Left cardiac atrium (tissue), 4 donors: ENCODE data around the gene A1BG. TPM values are rescaled to one million over a fixed set of nuclear protein-coding genes. Genes with fewer than 3 reads are reported as not detected.

Source experiments
- ATAC-seq, 2 donors: fragments of 200-7000 bp; cut with Tn5 transposase; one replicate each; pipeline ENCODE4 v1.9.1; 2020; ENCODE audit warnings: mild to moderate bottlenecking in 2 of 2, moderate library complexity in 2 of 2
- DNase-seq: peaks from one replicate; pipeline ENCODE4 v3.0.0-alpha.2; 2020
- intact Hi-C, 2 donors: fragments of 100-400 bp; cut with DNase I; formaldehyde crosslinking; loops; one replicate each; pipeline versions ENCODE4 v1.14.1 to v1.15.1; 2022 to 2023
- total RNA-seq, 2 donors: library from RNA; stranded (reverse); fragmentation: NEBNext Ultra II Directional; extraction: Animal tissue kit (Norgen Biotek cat#: 25700); gene quantifications; one replicate each; pipeline ENCODE4 v1.2.1, GENCODE V29; 2021
- donor health status: DM: no; HTN: yes; CAD: no.
- donor health status: DM: no; HTN: yes; CAD: no; lungs with severe emphysema.
- donor health status: DM: yes; HTN: yes; CAD: no.
- donor health status: Dilated cardiomyopathy.

Gene A1BG
- total RNA-seq, 2 donors from 2014 or later: 18.3 to 18.9 TPM

GRCh38 chr19:58366585-58367430, 13.5 kb upstream of the A1BG start:
- intact Hi-C loops: no loop called here
- DNase-seq: no peak
- ATAC-seq: no peak

DNA sequence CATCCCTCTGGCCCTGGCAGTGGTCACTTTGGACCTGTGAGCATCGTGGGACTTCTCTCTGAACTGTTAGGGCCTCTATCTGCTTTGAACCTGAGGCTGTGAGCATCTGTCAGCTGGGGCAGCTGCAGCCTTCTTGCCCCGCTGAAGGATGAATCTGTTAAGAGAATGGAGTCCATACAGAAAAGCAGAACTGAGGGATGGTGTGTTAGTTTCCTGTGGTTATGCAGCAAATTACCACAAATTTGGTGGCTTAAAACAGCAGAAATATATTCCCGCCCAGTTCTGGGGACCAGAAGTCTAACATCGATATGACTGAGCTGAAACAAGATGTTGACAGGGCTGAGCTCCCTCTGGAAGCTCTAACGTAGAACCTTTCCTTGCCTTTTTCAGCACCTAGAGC, 10.9 kb upstream of the A1BG start:
- no peak for DNase-seq
- ATAC-seq: no peak
- intact Hi-C loops: no loop called here

GRCh38 chr19:58362272-58362994, 9.1 kb upstream of the A1BG start, which contains the start of gene ZNF497:
TSS of gene ZNF497 (minus strand) at chr19:58362751. CDS start at chr19:58357635, 5,116 bp downstream.
- intact Hi-C loops: loop anchor here in 1 of 2 donors (1.0 kb wide), 1 partner anchor 35 kb away; no protein-coding TSS in a partner anchor
- peak; percentile 96 to 97 for ATAC-seq
- DNase-seq: peak; percentile 99

GRCh38 chr19:58361900-58362271, 8.6 kb upstream of the A1BG start:
- ATAC-seq (peak; percentile 9 to 34), DNase-seq (peak; percentile 76)
- intact Hi-C loops: loop anchor here in 1 of 2 donors (1.0 kb wide), 1 partner anchor 35 kb away; no protein-coding TSS in a partner anchor

DNA sequence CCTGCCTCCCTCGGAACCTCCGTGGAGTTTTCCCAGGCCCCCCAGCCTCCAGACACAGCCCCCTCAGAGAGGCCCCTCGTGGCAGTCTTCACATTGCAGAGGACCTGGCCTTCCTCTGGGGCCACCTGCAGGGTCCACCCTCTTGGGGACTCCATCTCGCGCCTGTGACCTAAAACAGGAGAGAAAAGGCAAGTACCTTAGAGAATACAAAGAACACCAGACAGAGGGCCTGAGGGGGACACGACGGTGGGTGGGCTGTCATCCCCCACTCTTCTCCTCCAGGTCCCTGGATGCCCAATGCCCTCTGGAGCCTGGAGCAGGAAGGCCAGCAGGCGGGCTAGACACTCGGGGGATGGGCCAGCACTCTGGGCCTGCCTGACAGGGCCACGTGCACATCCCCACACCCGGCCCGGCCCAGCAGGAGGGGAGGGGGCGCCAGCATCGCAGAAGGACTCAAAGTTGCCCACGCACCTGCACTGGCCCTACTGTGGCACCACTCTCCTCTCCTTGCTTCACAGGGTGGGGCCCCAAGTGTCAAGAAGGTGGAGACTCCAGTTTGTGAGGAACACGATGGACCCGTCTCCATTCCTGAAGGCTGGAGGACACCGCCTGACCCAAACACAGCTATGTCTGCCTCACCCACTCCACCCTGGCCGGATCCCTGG, 4.3 kb upstream of the A1BG start:
- intact Hi-C loops: no loop called here
- no peak for ATAC-seq
- no peak for DNase-seq

DNA sequence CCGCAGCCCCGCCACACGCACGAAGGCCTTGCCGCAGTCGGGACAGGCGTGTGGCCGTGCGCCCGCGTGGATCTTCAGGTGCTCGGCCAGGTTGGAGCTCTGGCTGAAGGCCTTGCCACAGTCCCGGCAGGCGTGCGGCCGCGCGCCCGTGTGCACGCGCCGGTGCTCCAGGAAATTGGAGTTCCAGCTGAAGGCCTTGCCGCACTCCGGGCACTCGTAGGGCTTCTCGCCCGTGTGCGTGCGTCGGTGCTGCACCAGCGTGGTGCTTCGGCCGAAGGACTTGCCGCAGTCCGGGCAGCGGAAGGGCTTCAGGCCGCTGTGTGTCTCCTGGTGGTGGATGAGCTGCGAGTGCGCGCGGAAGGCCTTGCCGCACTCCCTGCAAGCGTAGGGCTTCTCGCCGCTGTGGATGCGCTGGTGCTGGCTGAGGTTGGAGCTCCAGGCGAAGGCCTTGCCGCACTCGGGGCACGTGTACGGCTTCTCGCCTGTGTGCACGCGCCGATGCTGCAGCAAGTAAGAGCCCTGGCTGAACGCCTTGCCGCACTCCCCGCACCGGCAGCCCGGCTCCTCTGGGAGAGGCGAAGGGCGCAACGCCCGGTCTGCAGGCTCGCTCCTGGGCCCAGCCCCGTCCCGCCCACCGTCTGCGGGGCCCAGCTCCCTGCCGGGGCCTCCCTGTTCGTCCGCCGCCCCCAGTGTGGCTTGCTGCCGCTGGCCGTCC, 3.6 kb upstream of the A1BG start:
- intact Hi-C loops: no loop called here
- no peak for DNase-seq
- peak; percentile 7 to 10 for ATAC-seq

DNA sequence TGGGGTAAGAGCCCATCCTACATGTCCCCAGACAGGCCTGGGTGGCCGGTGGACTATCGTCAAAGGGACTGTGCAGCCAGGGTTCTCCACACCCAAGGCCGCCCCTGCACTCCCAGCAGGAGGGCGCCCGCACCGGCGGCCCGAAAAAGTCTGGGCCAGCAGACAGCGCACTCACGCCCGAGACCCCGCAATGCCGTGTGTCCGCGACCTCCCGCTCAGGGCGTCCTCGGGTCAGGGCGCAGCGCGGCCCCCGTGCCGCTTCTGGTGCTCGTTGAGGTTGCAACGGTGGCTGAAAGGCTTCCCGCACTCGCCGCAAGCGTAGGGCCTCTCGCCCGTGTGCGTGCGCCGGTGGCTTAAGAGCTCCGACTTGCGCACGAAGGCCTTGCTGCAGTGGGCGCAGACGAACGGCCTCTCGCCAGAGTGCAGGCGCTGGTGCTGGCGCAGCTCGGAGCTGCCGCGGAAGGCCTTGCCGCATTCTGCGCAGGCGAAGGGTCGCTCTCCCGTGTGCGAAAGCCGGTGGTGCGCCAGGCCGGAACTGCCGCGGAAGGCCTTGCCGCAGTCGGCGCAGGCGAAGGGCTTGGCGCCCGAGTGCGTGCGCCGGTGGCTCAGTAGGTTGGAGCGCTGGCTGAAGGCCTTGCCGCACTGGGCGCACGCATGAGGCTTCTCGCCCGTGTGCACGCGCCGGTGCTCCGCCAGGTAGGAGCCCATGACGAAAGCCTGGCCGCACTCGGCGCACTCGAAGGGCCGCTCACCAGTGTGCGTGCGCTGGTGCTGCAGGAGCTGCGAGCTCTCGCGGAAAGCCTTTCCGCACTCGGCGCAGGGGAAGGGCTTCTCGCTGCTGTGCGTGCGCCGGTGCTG, 2.8 kb upstream of the A1BG start:
- DNase-seq (no peak), ATAC-seq (peak; percentile 31 to 52)
- intact Hi-C loops: no loop called here

DNA sequence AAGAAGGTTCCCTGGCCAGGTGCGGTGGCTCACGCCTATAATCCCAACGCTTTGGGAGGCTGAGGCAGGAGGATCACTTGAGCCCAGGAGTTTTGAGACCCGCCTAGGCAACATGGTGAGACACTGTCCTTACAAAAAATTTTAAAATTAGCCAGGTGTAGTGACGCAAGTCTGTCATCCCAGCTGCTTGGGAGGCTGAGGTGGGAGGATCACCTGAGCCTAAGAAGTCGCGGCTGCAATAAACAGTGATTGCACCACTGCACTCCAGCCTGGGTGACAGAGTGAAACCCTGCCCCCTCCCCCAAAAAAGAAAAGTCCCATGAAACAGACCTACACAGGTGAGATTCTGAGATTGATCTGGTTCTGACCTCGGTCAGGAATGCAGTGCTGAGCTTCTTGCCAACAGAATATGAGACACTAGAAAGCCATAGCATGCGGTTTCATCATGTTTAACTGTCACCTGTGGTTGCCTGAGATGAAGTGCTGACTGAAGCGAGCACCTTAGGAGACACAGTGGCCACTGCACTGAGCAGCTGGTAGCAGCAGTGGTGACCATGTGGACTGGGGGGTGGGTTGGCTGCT, 2.0 kb upstream of the A1BG start:
- ATAC-seq: no peak
- no peak for DNase-seq
- intact Hi-C loops: no loop called here

DNA sequence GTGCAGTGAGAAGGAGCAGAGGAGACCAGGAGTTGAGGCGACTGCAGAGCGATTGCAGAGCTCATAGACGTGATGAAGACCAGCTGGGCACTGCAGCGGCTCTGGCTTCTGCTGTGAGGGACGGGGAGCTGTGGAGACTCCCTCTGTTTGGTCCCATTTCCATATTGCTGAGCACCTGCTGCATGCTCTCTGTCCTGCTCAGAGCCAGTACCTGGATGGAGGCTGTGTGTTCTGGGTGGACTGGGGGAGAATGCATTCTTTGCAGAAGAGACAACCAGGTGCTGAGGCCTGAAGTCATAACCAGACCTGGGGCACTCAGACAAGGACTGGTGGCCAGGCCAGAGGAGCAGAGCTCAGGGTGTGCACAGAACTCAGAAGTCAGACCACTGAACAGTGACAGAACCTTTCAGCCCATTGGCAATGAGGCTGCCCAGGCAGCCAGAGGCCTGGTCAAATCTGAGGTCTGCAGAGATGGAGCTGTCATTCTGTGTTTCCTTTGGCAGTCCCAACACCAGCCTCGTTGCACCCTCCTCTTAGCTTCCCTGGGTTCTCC, 1.3 kb upstream of the A1BG start:
- DNase-seq (no peak), ATAC-seq (no peak)
- intact Hi-C loops: no loop called here

DNA sequence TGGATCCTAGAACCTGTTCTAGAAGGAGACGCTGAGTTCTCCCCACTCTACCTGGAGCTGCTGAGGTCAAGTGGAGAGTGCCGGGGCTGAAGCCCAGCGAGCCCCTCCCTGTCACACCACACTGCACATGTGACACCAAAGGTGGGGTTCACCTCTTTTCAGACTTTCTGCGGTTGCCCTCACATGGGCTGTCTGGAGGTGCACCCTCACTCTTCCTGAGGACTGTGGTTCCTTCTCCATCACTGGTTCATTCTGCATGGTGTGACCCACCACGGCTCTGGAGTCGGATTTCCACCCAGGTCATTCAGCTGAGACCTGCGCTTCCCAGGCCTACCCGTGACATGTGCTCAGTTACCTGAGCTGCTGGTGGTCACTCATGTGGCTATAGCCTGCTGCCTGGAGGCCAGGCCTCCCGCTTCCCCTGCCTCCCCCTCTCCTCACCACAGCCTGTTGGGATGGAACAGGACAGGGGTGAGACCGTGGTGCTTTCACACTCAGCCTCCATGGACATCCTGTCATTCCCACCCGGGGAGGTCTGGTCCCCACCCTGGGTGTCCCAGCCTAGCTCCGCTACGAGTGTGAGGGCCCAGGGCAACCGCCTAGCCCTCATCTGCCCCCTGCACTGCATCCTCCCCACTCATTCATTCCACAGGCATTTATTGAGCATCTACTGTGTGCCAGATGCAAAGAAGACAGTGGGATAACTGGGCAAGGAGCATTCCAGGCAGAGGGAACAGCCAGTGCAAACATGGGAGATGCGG, 605 bp upstream of the A1BG start:
- ATAC-seq: no peak
- intact Hi-C loops: no loop called here
- no peak for DNase-seq

DNA sequence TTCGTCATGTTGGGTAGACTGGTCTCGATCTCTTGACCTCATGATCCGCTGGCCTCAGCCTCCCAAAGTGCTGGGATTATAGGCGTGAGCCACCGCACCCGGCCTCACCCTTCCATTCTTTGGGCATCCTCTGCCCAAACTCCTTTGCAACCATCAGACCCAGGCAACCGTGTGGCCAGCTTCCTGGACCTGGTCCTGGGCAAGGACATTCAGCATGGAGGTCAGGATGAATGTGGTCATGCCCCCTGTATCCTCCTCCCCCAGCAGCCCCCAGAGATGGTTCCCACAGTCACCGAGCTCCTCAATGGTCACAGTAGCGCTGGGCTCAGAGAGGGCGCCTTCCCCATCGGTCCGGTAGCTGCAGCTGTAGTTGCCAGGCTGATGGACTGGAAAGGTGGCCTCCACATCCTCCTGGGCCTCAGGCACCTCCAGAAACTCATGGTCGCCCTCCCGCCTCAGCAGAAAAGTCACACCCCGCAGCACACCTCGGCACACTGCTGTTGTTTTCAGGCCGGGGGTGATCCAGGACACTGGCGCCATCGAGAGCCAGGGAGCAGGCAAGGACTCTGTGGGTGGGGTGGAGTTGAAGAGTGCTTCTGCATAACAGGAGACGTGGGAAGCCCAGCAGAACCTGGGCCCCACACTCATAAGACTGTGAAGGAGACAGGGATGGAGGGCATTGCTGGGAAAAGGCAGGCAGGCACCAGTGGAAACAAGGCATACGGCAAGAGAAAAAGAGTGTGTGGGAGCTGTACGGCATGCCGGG, 1.1 kb downstream of the A1BG start:
- DNase-seq: no peak
- intact Hi-C loops: no loop called here
- ATAC-seq: no peak

GRCh38 chr19:58351558-58351878, 1.8 kb downstream of the A1BG start:
- no peak for ATAC-seq
- DNase-seq: no peak
- intact Hi-C loops: no loop called here

DNA sequence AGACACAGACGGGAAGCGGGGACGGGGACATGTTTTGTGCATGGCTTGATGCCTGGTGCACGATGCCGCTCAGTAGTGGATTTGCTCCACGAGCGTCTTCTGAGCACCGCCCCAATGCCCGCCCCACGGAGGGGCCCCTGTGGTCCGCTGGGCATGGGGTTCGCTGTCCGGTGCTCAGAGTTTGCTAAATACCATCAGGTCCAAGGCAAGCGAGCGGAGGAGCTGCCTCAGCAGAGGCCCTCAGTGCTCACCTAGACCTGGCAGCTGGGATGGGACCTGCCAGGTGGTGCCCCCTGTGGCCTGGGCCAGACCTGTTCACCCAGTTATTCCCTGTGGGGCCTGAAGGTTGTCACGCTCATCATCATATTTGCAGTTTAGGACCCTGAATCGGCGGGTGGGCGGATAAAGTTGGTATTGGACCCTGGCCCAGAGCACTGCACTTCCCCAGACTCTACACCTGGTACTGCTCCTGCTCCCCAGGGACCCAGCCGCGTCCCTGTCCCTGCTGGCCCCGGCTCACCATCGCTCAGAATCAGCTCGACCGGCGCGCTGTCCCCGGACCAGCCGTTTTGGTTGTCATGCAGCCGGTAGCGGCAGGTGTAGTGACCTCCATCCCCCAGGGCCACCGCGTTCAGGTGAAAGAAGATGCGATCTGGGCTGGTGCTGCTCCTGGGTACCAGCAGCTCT, 2.3 kb downstream of the A1BG start:
- intact Hi-C loops: no loop called here
- DNase-seq (no peak), ATAC-seq (no peak)

DNA sequence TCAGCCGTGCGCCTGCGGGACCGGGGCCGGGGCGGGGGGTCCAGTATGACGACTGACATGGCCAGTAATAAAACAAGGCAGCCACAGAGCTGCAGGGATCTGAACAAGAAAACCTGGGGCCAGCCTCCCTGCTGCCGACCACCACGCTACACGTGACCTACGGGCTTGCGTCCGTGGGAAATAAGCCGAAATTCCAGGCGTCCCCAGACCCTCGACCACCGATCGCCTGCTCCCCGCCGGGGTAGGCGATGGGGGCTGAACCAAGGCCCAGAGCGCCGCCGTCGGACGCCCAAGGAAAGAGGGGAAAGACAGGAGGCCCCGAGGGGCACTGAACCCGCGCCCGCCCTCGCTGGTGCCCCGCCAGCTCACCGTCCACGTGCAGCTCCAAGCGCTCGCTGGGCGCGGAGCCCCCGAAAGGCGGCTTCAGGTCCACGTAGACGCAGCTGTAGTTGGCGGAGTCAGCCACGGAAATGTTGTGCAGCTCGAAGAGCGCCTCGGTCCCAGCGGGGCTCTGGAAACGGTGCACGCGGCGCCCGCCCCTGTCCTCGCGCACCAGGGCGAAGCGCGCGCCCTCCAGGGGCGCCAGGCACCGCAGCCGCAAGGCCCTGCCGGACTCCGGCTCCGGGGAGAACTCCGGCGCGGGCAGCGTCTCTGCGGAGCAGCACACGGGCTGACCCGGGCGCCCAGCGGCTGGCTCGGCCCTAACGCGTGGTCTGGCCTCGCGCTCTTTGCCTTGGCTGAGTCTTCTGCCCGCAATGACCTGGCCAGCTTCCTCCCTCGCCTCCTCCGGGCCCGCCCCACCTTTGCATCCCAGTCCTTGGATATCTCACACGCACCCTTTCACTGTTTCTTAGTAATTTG, 3.1 kb downstream of the A1BG start:
- ATAC-seq (no peak), DNase-seq (no peak)
- intact Hi-C loops: no loop called here

- intact Hi-C loops: no loop called here
- DNase-seq (no peak), ATAC-seq (no peak)
Measured at GRCh38 chr19:58349590-58349989, 3.7 kb downstream of the A1BG start.
